ENCODE measurements around the gene TUBA4A.
"Not testable (repeated sequence)": the region's sequence is repeated elsewhere in the genome, so short reads cannot be mapped to it uniquely, and the experiment has no call there.

TUBA4A gene

DNA sequence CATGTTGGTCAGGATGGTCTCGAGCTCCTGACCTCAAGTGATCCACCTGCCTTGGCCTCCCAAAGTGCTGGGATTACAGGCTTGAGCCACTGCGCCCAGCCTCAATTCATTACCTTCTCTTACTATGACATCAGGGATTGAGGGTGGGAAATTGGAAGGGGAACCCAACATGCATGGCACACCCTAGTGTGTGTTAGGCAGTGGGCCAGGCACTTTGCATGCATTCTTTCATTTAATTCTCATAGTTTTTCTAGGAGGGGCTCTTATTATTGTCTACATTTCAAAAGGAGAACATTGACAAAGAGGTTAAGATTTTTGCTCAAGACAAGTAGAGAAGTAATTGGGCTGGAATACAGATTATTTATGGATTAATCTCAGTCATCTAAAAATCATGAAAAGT, 14.6 kb upstream of the TUBA4A start:
- no peak for DNase-seq (ENCODE audit: low spot score)

DNA sequence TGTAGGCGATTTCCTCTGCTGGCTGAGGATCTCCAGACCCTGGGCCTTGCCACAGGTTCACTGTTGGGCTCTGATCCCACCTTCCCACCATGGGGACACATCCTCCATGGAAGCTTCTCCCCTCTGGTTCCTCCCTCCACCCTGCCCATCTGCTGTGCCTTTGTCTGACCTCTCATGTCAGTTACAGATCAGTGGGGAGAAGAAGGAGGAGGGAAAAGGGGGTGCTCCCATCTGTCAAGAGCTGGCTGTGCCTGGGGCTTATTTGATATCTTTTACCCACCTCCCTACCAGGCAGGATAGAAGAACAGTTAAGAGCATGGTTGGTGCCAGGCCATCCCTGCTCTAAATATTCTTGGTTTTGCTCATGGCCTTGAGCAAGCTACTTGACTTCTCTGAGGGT, 13.2 kb upstream of the TUBA4A start:
- no peak for DNase-seq (ENCODE audit: low spot score)

DNA sequence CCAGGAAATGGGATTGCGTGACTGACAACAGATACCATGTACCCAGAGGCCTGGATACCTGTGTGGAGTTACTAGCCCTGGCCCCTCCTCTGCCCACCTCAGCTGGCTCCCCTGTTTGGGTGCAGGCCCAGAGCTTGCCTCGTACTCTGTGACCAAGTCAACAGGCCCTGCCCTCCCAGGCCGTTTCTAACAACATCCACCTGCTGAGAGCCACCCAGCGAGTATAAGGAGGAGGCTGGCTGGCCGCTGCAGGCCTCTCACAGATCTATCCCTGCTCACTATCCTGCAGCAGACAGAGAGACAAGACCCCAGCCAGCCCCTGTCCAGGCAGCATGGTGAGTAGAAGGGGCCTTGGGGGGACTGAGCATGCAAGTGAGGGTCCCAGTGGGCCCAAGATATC, 12.5 kb upstream of the TUBA4A start:
- no peak for DNase-seq (ENCODE audit: low spot score)

GRCh38 chr2:219261024-219261855, 7.5 kb upstream of the TUBA4A start:
- DNase-seq (ENCODE audit: low spot score): no peak

GRCh38 chr2:219258942-219259341, 5.2 kb upstream of the TUBA4A start:
- not testable (repeated sequence) for DNase-seq (ENCODE audit: low spot score)

DNA sequence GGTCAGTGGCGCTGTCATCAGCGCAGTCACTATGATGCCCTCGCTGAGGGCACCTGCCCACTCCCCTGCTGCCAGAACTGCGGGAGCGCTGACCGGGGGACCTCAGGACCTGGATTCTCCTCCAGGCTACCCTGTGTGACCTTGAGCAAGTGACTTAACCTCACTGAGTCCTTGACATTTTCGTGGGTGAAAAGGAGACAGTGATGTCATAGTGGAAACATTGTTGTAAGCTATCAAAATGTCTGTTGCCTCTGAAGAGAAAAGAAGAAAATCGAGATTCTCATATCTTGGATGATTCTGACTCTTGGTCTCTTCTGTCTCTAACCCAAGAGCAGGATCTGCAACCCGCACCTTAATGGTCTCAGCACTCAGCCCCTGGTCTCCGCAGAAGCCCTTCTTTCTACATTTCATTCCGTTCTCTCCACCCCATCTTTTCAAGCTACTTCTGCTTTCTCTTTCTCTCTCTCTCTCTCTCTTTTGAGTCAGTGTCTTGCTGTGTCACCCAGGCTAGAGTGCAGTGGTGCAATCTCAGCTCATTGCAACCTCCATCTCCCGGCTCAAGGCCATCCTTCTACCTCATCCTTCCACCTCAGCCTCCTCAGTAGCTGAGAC, 978 bp upstream of the TUBA4A start:
- DNase-seq (ENCODE audit: low spot score): no peak

- DNase-seq (ENCODE audit: low spot score): peak; percentile 42
These were observed 592 bp downstream of the TUBA4A start, which contains the start of gene TUBA4B for GRCh38 chr2:219252900-219253752. TUBA4B (plus strand) TSS chr2:219253243; CDS start chr2:219253408, 165 bp downstream.

GRCh38 chr2:219252570-219252899, 1.2 kb downstream of the TUBA4A start:
- DNase-seq (ENCODE audit: low spot score): no peak

- no peak for DNase-seq (ENCODE audit: low spot score)
These were observed 1.6 kb downstream of the TUBA4A start for GRCh38 chr2:219252084-219252483.

DNA sequence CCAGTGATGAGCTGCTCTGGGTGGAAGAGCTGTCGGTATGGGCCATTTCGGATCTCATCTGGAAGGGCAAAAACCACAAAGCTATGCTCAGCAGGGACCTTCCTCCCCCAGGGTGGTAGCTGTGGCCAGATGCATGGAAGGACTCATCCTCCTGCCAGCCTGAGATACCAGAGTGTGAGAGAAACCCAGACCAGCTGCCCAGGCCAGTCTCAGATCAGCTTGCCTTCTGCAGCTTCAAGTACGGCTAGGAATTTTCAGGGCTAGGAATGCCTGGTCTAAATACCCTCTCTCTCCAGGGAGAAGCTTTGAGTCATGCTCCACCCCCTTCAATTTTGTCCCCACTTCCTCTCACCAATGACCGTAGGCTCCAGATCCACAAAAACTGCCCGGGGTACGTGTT, 2.1 kb downstream of the TUBA4A start:
- DNase-seq (ENCODE audit: low spot score): no peak

DNA sequence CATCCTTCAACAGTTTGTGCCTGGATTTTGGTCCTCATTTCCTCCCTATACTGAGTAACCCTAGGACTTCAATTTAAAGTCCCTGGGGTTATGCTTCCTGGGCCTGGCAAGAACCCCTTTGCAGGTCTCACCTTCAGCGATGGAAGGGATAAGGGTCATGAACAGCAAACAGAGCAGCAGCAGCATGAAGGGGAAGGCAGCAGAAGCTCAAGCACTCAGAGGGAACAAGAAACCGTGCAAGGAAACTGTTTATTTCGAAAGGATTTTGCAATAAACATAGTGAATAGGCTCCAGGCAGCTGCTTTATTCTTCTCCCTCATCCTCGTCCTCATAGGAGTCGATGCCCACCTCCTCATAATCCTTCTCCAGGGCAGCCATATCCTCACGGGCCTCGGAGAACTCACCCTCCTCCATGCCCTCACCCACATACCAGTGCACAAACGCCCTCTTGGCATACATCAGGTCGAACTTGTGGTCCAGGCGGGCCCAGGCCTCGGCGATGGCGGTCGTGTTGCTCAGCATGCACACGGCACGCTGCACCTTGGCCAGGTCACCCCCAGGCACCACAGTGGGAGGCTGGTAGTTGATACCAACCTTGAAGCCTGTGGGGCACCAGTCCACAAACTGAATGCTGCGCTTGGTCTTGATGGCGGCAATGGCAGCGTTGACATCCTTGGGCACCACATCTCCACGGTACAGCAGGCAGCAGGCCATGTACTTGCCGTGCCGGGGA, 3.5 kb downstream of the TUBA4A start:
- DNase-seq (ENCODE audit: low spot score): no peak

- DNase-seq (ENCODE audit: low spot score): peak; percentile 73
These were observed 4.3 kb downstream of the TUBA4A start for GRCh38 chr2:219249203-219249980.

GRCh38 chr2:219248845-219249202, 4.9 kb downstream of the TUBA4A start:
- DNase-seq (ENCODE audit: low spot score): no peak

DNA sequence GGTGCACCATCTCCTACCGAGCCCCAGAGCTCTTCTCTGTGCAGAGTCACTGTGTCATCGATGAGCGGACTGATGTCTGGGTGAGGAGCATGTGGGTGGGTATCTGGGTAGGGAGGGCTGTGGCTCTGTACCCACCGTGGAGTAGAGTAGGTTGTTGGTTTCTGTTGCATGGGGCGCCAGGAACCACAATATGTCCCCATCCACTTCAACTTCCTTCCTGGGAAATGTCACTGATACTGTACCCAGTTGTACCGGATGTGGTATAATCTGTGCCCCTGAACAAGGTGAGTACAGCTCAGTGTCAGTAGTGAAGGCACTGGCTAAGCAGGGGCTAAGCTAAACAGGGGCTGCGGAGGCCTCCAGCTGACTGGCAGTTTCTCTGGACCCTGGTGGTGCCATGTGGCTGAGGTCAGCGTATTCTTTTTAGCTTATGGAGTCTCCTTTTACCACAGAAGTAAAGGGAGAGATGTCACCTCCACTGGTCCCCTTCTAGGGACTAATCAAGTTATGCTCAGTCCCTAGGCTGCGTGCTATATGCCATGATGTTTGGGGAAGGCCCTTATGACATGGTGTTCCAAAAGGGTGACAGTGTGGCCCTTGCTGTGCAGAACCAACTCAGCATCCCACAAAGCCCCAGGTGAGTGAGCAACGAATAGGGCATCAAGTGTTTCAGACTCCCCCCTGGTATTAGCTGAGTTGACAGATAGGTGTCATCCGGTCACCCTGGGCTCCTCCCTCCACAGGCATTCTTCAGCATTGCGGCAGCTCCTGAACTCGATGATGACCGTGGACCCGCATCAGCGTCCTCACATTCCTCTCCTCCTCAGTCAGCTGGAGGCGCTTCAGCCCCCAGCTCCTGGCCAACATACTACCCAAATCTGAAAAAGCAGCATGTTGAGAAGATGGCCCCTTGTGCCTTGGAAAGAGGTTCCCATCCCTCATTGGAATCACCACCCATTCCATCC, 5.8 kb downstream of the TUBA4A start:
- no peak for DNase-seq (ENCODE audit: low spot score)

DNA sequence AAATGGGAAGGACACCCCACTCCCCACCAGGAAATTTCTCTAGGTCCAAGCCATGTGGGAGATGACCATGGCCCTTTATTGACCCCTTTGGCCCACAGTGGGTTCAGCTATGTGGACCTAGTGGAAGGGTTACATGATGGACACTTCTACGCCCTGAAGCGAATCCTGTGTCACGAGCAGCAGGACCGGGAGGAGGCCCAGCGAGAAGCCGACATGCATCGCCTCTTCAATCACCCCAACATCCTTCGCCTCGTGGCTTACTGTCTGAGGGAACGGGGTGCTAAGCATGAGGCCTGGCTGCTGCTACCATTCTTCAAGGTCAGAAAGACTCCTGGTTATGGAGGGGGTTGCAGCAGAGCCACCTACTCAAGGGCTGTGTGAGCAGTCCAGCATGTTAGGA, 7.2 kb downstream of the TUBA4A start:
- no peak for DNase-seq (ENCODE audit: low spot score)

DNA sequence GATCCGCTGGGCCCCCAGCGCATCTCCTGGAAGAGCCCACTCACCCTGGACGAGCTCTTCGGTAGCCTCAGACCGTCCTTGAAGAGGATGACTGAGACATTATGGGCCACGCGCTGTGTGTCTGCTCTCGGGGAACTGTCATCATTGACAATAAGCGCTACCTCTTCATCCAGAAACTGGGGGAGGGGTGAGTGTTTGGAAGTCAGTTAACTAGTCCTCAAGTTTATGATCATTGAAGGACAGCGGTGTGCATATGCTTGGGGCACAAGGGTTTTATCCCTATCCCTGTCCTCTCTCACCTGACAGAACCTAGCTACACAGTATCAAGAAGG, 7.9 kb downstream of the TUBA4A start:
- DNase-seq (ENCODE audit: low spot score): no peak

DNA sequence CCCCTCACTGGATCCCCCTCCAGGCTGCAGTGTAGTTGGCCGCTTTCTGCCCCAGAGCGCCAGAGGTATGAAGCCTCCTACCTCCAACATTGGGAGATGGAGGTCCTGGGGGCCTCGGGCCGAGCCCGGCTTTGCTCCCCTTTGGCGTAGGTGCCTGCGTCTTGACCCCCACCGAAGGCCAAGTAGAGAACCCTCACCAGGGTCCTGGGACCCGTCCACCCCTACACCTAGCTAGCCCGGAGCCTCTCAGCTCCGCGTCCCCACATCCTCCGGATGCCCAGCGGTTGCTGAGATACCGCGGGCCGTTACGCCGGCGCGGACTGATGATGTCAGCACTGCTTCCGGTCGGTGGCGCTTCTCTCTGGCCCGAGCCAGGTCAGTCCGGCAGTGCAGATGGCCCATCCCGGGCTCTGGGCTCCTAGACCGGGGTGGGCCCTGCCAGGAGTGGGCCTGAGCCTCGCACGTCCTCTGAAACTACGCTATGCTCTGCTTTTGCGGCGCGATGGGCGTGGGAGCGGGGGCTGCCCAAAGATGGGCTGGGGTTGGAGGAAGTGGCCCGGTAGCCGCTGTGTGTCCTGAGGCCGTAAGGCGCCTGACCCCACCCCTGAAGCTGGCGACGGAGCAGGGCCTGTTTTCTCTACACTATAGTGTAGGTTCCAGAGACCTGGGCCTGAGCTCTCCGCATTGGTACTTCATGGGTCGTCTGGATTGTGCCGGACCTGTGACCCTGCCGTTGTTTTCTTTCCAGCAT, 8.4 kb downstream of the TUBA4A start, which contains the start of the genes GLB1L and STK16:
Gene GLB1L (minus strand): TSS at position 297 of the 751 bp plus-strand sequence. CDS start 1,871 bp downstream, outside the sequence.
Gene STK16 (plus strand): TSS at position 332 of the 751 bp plus-strand sequence. CDS start 521 bp downstream, outside the sequence.
- peak; percentile 95 for DNase-seq (ENCODE audit: low spot score)

GRCh38 chr2:219244789-219245147, 8.9 kb downstream of the TUBA4A start:
- DNase-seq (ENCODE audit: low spot score): no peak

DNA sequence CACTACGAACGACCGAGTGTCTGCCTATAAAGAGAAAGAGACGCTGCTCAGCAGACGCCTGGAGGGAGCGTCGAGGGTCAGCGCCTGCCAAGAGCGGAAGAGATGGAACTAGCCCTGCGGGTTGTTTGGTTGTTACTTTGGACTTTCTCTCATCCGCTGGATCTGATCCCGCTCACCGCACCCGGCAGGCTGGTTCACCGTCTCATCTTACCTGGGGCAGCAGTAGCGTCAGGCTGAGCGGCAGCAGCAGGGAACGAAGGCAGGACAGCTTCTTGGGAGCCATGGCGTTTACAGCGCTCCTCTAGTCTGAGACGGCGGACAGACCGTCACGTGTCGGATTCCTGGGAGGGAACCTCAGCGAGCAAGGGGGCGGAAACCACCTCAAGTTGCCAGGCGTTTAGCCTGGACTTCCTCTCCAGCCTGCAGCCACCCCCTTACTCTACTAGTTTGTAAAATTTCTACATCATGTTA, 10.4 kb downstream of the TUBA4A start:
- DNase-seq (ENCODE audit: low spot score): no peak
